Lower lobe of right lung (tissue), 2 donors: Measurements from ENCODE around the gene CDKL1. TPM values are rescaled to one million over a fixed set of nuclear protein-coding genes. Genes with fewer than 3 reads are reported as not detected.
A peak's percentile ranks its signal among the peaks of the same experiment; 100 is the strongest.

Experiments
- ATAC-seq, 2 donors: fragments of 200-7000 bp; cut with Tn5 transposase; one replicate each; pipeline ENCODE4 v1.9.1; 2020 to 2022; ENCODE audit warnings: mild to moderate bottlenecking in 2 of 2, moderate library complexity in 2 of 2
- DNase-seq: peaks from one replicate; pipeline ENCODE4 v3.0.0-alpha.2; 2020
- H3K27ac ChIP-seq: fragments of 200-600 bp; one replicate; pipeline ENCODE4 v1.8.0; 2022
- H3K27me3 ChIP-seq: fragments of 200-600 bp; one replicate; pipeline ENCODE4 v1.8.0; 2022; ENCODE audit warnings: low read depth
- H3K36me3 ChIP-seq: fragments of 200-600 bp; one replicate; pipeline ENCODE4 v1.8.0; 2022; ENCODE audit warnings: mild to moderate bottlenecking
- H3K4me1 ChIP-seq: fragments of 200-600 bp; one replicate; pipeline ENCODE4 v1.8.0; 2022
- H3K4me3 ChIP-seq: fragments of 200-600 bp; one replicate; pipeline ENCODE4 v1.8.0; 2022; ENCODE audit warnings: mild to moderate bottlenecking
- H3K9me3 ChIP-seq: fragments of 200-600 bp; one replicate; pipeline ENCODE4 v1.8.0; 2022
- intact Hi-C: fragments of 100-400 bp; cut with DNase I; formaldehyde crosslinking; loops from one replicate; pipeline ENCODE4 v1.11.0; 2022
- total RNA-seq: library from RNA; stranded (reverse); fragmentation: NEBNext Ultra II Directional; extraction: Animal tissue kit (Norgen Biotek cat#: 25700); gene quantifications from one replicate; pipeline ENCODE4 v1.2.1, GENCODE V29; 2021
- TF ChIP-seq, protein P1 (sequence below): fragments of 200-600 bp; IDR thresholded peaks from one replicate; pipeline ENCODE4 v1.8.0; 2022; ENCODE audit warnings: antibody characterized with exemption, mild to moderate bottlenecking
- donor health status: DM: no; HTN: yes; CAD: no; lungs with severe emphysema.

Gene CDKL1
- total RNA-seq, 1 donor from 2014 or later = 25.3 TPM

DNA sequence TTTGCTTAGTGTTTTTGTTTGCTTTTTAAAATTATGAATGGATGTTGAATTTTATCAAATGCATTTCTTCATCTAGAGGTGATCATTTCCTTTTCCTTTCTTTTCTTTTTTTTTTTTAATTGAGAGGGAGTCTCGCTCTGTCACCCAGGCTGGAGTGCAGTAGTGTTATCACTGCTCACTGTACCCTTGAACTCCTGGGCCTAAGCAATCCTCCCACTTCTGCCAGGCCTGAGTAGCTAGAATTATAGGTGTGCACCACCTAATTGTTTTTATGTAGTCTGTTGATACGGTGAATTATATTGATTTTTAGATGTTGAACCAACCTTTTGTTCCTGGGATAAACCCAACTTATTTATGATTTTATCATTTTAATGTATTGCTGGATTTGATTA is 1.5 kb upstream of the CDKL1 start:
- intact Hi-C loops = no loop called here

DNA sequence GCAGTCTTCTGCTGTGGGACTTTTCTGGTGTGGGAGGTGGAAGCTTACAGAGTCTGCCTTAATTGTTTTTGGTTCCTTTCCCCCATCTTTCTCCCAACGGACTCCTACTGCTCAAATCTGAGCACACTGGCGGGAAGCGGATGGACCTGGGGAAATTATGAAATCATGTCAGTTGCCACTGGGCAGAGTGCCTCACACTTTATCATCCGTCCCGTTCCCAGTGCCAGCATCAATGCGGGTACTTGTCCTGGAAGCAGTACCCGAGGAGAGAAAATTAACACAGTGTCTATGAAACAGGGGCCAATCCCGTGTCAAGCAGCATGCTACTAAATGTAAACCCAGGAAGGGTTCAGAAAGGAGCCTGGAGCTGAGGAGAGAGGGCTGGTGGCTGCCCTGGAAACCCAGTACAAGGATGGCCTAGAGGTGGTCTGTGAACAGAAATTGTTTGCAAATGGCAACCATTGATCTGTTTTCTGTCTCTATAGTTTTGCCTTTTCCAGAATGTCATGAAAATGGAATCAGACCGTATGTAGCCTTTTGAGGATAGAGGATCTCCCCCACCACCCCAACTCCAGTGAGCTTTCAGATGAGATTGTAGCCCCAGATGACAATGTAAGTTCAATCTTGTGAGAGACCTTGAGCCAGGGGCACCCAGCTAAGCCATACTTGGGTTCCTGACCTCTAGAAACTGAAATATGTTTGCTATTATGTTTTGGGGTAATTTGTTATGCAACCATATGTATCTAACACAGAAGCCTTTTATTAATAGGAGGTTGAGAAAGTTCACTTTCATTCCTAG is 908 bp upstream of the CDKL1 start:
- intact Hi-C loops = no loop called here
- peak; percentile 3 to 25 for ATAC-seq
- TF ChIP-seq, protein P1, sequence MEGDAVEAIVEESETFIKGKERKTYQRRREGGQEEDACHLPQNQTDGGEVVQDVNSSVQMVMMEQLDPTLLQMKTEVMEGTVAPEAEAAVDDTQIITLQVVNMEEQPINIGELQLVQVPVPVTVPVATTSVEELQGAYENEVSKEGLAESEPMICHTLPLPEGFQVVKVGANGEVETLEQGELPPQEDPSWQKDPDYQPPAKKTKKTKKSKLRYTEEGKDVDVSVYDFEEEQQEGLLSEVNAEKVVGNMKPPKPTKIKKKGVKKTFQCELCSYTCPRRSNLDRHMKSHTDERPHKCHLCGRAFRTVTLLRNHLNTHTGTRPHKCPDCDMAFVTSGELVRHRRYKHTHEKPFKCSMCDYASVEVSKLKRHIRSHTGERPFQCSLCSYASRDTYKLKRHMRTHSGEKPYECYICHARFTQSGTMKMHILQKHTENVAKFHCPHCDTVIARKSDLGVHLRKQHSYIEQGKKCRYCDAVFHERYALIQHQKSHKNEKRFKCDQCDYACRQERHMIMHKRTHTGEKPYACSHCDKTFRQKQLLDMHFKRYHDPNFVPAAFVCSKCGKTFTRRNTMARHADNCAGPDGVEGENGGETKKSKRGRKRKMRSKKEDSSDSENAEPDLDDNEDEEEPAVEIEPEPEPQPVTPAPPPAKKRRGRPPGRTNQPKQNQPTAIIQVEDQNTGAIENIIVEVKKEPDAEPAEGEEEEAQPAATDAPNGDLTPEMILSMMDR = no peak
- Histone ChIP-seq H3K9me3 (no peaks in the 10 kb centered on the region), H3K4me3 (peak overlapping the region; percentile 86), H3K4me1 (peaks cover 32% of the 10 kb centered on the region), H3K36me3 (no peaks in the 10 kb centered on the region), H3K27me3 (no peaks in the 10 kb centered on the region), H3K27ac (peak overlapping the region; percentile 93)
- no peak for DNase-seq

More for the DNA sequence above, 1.5 kb upstream of the CDKL1 start:
- peaks cover 32% of the 10 kb centered on the region for H3K4me1 ChIP-seq
- H3K9me3 ChIP-seq = no peaks in the 10 kb centered on the region
- no peak overlapping the region for H3K4me3 ChIP-seq
- TF ChIP-seq, protein P1 = no peak
- DNase-seq (no peak), ATAC-seq (no peak)
- no peaks in the 10 kb centered on the region for H3K27me3 ChIP-seq
- peak overlapping the region; percentile 93 for H3K27ac ChIP-seq
- H3K36me3 ChIP-seq = no peaks in the 10 kb centered on the region

DNA sequence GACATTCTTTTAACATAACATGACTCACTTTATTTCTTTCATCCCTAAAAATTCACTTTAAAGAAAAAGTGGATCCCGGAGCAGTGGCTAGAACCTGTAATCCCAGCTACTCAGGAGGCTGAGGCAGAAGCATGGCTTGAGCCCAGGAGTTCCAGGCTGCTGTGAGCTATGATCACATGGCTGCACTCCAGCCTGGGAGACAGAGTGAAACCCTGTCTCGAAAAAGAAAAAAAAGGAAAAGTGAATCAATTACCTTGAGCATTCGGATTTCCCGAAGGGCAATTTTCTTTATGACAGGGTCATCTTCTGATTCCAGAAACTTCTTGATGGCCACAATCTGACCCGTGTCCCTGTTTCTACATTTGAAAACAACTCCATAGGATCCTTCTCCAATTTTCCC is 1.2 kb downstream of the CDKL1 start:
- H3K27me3 ChIP-seq = no peaks in the 10 kb centered on the region
- no peaks in the 10 kb centered on the region for H3K9me3 ChIP-seq
- peak overlapping the region; percentile 86 for H3K4me3 ChIP-seq
- TF ChIP-seq, protein P1 = no peak
- peaks cover 32% of the 10 kb centered on the region for H3K4me1 ChIP-seq
- peak overlapping the region; percentile 93 for H3K27ac ChIP-seq
- no peaks in the 10 kb centered on the region for H3K36me3 ChIP-seq
- ATAC-seq (no peak), DNase-seq (no peak)
- intact Hi-C loops = no loop called here

DNA sequence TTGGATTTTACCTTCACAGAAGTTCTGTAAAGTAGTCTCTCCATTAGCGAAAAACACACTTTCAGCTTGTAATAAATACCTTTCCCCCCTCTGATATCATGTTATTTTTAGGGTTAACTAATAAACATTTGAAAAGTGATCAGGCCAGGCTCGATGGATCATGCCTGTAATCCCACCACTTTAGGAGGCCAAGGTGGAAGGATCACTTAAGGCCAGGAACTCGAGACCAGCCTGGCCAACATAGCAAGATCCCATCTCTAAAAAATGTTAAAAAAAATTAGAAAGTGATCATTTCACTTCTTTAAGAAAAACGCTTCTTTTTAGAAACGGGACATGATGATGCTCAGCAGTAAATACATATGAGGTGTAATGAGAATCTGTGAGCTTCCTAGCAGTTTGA is 2.0 kb downstream of the CDKL1 start:
- TF ChIP-seq, protein P1 = no peak
- Histone ChIP-seq H3K4me1 (peaks cover 32% of the 10 kb centered on the region), H3K9me3 (no peaks in the 10 kb centered on the region), H3K36me3 (no peaks in the 10 kb centered on the region), H3K27ac (no peak overlapping the region), H3K4me3 (peak overlapping the region; percentile 86), H3K27me3 (no peaks in the 10 kb centered on the region)
- intact Hi-C loops = no loop called here
- ATAC-seq = no peak
- no peak for DNase-seq

DNA sequence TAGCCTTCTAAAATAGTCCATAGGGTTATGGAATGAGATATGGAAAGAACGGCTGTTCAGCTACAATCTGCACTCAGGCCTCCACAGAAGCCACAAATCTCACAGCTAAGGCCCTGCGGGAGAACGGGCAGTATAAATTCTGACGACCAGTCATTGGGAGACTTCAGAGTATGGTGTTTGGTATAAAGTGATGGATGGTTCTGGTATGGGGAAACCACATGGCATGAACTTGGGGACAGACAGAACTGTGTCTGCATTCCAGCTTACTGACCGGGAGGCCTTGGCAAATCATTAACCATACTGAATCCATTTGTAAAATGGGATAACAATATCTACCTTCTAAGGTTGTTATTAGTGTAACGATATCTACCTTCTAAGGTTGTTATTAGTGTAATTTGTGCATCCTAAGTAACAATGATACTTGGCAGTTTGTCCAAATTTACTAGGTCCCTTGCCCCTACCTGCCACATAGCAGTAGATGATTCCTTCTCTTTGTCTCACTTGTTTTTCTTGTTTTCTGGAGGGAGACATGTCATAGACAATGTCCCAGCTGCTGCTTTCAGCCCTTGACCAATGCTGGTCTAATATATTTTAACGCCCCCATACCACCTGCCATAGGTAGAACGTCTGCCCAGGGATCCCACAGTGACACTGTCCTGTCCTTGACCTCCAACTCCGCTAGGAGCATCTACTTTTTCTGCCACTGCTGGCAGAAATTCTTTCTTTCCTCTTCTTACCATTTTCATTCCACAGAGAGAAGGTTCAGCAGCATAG is 6.8 kb downstream of the CDKL1 start:
- Histone ChIP-seq H3K36me3 (no peaks in the 10 kb centered on the region), H3K4me3 (no peak overlapping the region), H3K27ac (no peak overlapping the region), H3K9me3 (no peaks in the 10 kb centered on the region), H3K4me1 (peaks cover 19% of the 10 kb centered on the region), H3K27me3 (no peaks in the 10 kb centered on the region)
- DNase-seq = no peak
- TF ChIP-seq, protein P1 = no peak
- intact Hi-C loops = no loop called here
- no peak for ATAC-seq
